Fibroblast of lung (primary cell): ENCODE data around the gene POLR2I. TPM values are rescaled to one million over a fixed set of nuclear protein-coding genes. Genes with fewer than 3 reads are reported as not detected.

Source experiments
- DNase-seq, 2 donors: peaks; one replicate each; pipeline versions ENCODE4 v3.0.0 to v3.0.0-alpha.2; 2010; ENCODE audit warnings: low read depth in 2 of 2
- H2AFZ ChIP-seq: 2 replicates; pipeline ENCODE4 v1.5.1; 2012; ENCODE audit warnings: low read length, control low read depth, inconsistent platforms
- H3K27ac ChIP-seq: 2 replicates; pipeline ENCODE4 v1.5.1; 2011; ENCODE audit warnings: low read length, control low read depth; ENCODE audit not compliant: insufficient read depth
- H3K27me3 ChIP-seq: 2 replicates; pipeline ENCODE4 v1.5.1; 2011; ENCODE audit warnings: mild to moderate bottlenecking, low read length; ENCODE audit not compliant: control insufficient read depth, insufficient read depth
- H3K36me3 ChIP-seq: 2 replicates; pipeline ENCODE4 v1.5.1; 2011; ENCODE audit warnings: low read length; ENCODE audit not compliant: control insufficient read depth, insufficient read depth
- H3K4me1 ChIP-seq: 2 replicates; pipeline ENCODE4 v1.5.1; 2011; ENCODE audit warnings: low read length; ENCODE audit not compliant: control insufficient read depth, insufficient read depth; ENCODE audit errors: extremely low read depth
- H3K4me2 ChIP-seq: 2 replicates; pipeline ENCODE4 v1.5.1; 2011; ENCODE audit warnings: low read length, control low read depth; ENCODE audit not compliant: insufficient read depth; ENCODE audit errors: extremely low read depth
- H3K4me3 ChIP-seq, 4 experiments: fragments of 200-600 bp in 1 of 4; sonication (generic) in 1 of 4; replicated peaks in 1 of 4; 2 replicates each; pipeline ENCODE4 v1.5.1; 2011 to 2016; ENCODE audit warnings: low read length in 4 of 4, low read depth in 3 of 4, mild to moderate bottlenecking in 3 of 4, control low read depth in 2 of 4, inconsistent platforms in 1 of 4, mixed read lengths in 1 of 4; ENCODE audit not compliant: insufficient read depth in 1 of 4; ENCODE audit errors: control extremely low read depth in 1 of 4
- H3K79me2 ChIP-seq: 2 replicates; pipeline ENCODE4 v1.5.1; 2012; ENCODE audit warnings: mild to moderate bottlenecking, low read length, inconsistent platforms; ENCODE audit not compliant: control insufficient read depth, insufficient read depth
- H3K9ac ChIP-seq: 2 replicates; pipeline ENCODE4 v1.5.1; 2011; ENCODE audit warnings: mild to moderate bottlenecking, low read length, control low read depth; ENCODE audit not compliant: insufficient read depth
- H3K9me3 ChIP-seq: 2 replicates; pipeline ENCODE4 v1.5.1; 2012; ENCODE audit warnings: low read depth, low read length; ENCODE audit not compliant: control insufficient read depth, insufficient read depth
- H4K20me1 ChIP-seq: 2 replicates; pipeline ENCODE4 v1.5.1; 2011; ENCODE audit warnings: low read length; ENCODE audit not compliant: control insufficient read depth, insufficient read depth; ENCODE audit errors: extremely low read depth
- CTCF ChIP-seq, 2 donors: IDR thresholded peaks in 1 of 2; conservative IDR thresholded peaks in 1 of 2; 1 replicate in 1 of 2; 2 replicates in 1 of 2; pipeline ENCODE4 v1.5.1; 2011 to 2012; ENCODE audit warnings: low read length in 2 of 2, control low read depth in 1 of 2, inconsistent platforms in 1 of 2, low read depth in 1 of 2, mild to moderate bottlenecking in 1 of 2
- EZH2 ChIP-seq: IDR thresholded peaks from 2 replicates; pipeline ENCODE4 v1.5.1; 2012; ENCODE audit warnings: low read length, control low read depth, mild to moderate bottlenecking; ENCODE audit errors: missing control alignments
- polyA plus RNA-seq, 2 donors: library from polyadenylated mRNA; depleted of rRNA in 1 of 2; stranded (reverse) in 1 of 2; unstranded in 1 of 2; fragments of >200 nt; gene quantifications; 2 replicates each; pipeline ENCODE4 v1.2.1, GENCODE V29; 2011 to 2012; ENCODE audit warnings: missing spikeins in 1 of 2
- total RNA-seq: library from RNA; depleted of rRNA; stranded (reverse); fragments of >200 nt; gene quantifications from 2 replicates; pipeline ENCODE4 v1.2.1, GENCODE V29; 2014

The POLR2I gene
- total and polyA plus RNA-seq, 2 donors (not counting 1 experiment from before 2014, with no cell fraction given), result 36.1 to 97.6 TPM

GRCh38 chr19:36067681-36068080 is 47.0 kb downstream of the POLR2I start:
- Histone ChIP-seq H3K4me1 (peaks cover 2% of the 10 kb centered on the region), H2AFZ (no peak overlapping the region), H3K27ac (no peak overlapping the region), H3K27me3 (no peaks in the 10 kb centered on the region), H3K4me2 (no peak overlapping the region), H3K9ac (no peak overlapping the region), H3K9me3 (no peaks in the 10 kb centered on the region), H4K20me1 (no peaks in the 10 kb centered on the region), H3K79me2 (no peaks in the 10 kb centered on the region), H3K4me3 (no peak overlapping the region), H3K36me3 (peaks cover 9% of the 10 kb centered on the region)
- TF ChIP-seq CTCF (conservative IDR thresholded peaks at IDR 0.05 in 1 of 2, IDR thresholded peaks at IDR 0.05 in 1 of 2; ENCODE audit: low read depth in 1 of 2, low read length in 2 of 2) (no peak), EZH2 (no peak)
- no peak for DNase-seq

- no peak for DNase-seq
- Histone ChIP-seq H4K20me1 (no peaks in the 10 kb centered on the region), H3K9me3 (no peaks in the 10 kb centered on the region), H3K27me3 (no peaks in the 10 kb centered on the region), H3K4me1 (no peaks in the 10 kb centered on the region), H2AFZ (no peak overlapping the region), H3K79me2 (no peaks in the 10 kb centered on the region), H3K4me3 (no peak overlapping the region), H3K9ac (no peak overlapping the region), H3K27ac (no peak overlapping the region), H3K4me2 (no peak overlapping the region), H3K36me3 (peaks cover 13% of the 10 kb centered on the region)
- TF ChIP-seq CTCF (conservative IDR thresholded peaks at IDR 0.05 in 1 of 2, IDR thresholded peaks at IDR 0.05 in 1 of 2; ENCODE audit: low read depth in 1 of 2, low read length in 2 of 2) (no peak), EZH2 (no peak)
Observed at GRCh38 chr19:36064826-36065225, 49.8 kb downstream of the POLR2I start.

Other genes starting within 250 kb of the POLR2I start
- gene APLP1, start 246.3 kb downstream of the POLR2I start, total RNA-seq, result 0.99 and 2.6 TPM in 2 replicates
- gene APLP1, start 246.3 kb downstream of the POLR2I start, polyA plus RNA-seq, result 3.7 and 4.1 TPM in 2 replicates
- gene NFKBID, start 214.3 kb downstream of the POLR2I start, total RNA-seq, result 2.3 and 2.6 TPM in 2 replicates
- gene NFKBID, start 214.3 kb downstream of the POLR2I start, polyA plus RNA-seq, result 1.2 and 2.4 TPM in 2 replicates
- 1.0 and 2.0 TPM in 2 replicates for gene HCST, start 212.3 kb downstream of the POLR2I start, total RNA-seq
- 0.14 and 0.16 TPM in 2 replicates for gene HCST, start 212.3 kb downstream of the POLR2I start, polyA plus RNA-seq
- gene TYROBP, start 206.6 kb downstream of the POLR2I start, total RNA-seq, result 0.26 TPM in 1 of 2 replicates, not detected in the other
- not detected in 2 replicates for gene TYROBP, start 206.6 kb downstream of the POLR2I start, polyA plus RNA-seq
- 2.6 and 3.1 TPM in 2 replicates for gene LRFN3, start 178.5 kb downstream of the POLR2I start, total RNA-seq
- 2.2 and 2.6 TPM in 2 replicates for gene LRFN3, start 178.5 kb downstream of the POLR2I start, polyA plus RNA-seq
- gene SDHAF1, start 119.7 kb downstream of the POLR2I start, total RNA-seq, result 7.8 and 11.8 TPM in 2 replicates
- 5.6 and 6.4 TPM in 2 replicates for gene SDHAF1, start 119.7 kb downstream of the POLR2I start, polyA plus RNA-seq
- gene SYNE4, start 106.1 kb downstream of the POLR2I start, total RNA-seq, result under 0.01 and 0.17 TPM in 2 replicates
- gene SYNE4, start 106.1 kb downstream of the POLR2I start, polyA plus RNA-seq, result 0.07 and 0.12 TPM in 2 replicates
- 12.8 and 20.1 TPM in 2 replicates for gene ALKBH6, start 100.7 kb downstream of the POLR2I start, total RNA-seq
- gene ALKBH6, start 100.7 kb downstream of the POLR2I start, polyA plus RNA-seq, result 19.5 and 21.0 TPM in 2 replicates
- gene CLIP3, start 82.0 kb downstream of the POLR2I start, total RNA-seq, result 8.2 and 19.8 TPM in 2 replicates
- gene CLIP3, start 82.0 kb downstream of the POLR2I start, polyA plus RNA-seq, result 14.7 and 15.0 TPM in 2 replicates
- gene THAP8, start 60.6 kb downstream of the POLR2I start, total RNA-seq, result 3.6 and 5.1 TPM in 2 replicates
- gene THAP8, start 60.6 kb downstream of the POLR2I start, polyA plus RNA-seq, result 3.8 and 4.6 TPM in 2 replicates
- 0.26 and 2.8 TPM in 2 replicates for gene WDR62, start 60.0 kb downstream of the POLR2I start, total RNA-seq
- gene WDR62, start 60.0 kb downstream of the POLR2I start, polyA plus RNA-seq, result 1.1 and 6.3 TPM in 2 replicates
- not detected in 2 replicates for gene OVOL3, start 3.7 kb downstream of the POLR2I start, total RNA-seq
- not detected in 2 replicates for gene OVOL3, start 3.7 kb downstream of the POLR2I start, polyA plus RNA-seq
- gene TBCB, start 593 bp upstream of the POLR2I start, total RNA-seq, result 173 and 249 TPM in 2 replicates
- gene TBCB, start 593 bp upstream of the POLR2I start, polyA plus RNA-seq, result 194 and 217 TPM in 2 replicates
- 263 and 466 TPM in 2 replicates for gene CAPNS1, start 25.2 kb upstream of the POLR2I start, total RNA-seq
- 1,189 and 1,351 TPM in 2 replicates for gene CAPNS1, start 25.2 kb upstream of the POLR2I start, polyA plus RNA-seq
- 30.0 and 77.9 TPM in 2 replicates for gene COX7A1, start 37.6 kb upstream of the POLR2I start, total RNA-seq
- gene COX7A1, start 37.6 kb upstream of the POLR2I start, polyA plus RNA-seq, result 17.8 and 42.5 TPM in 2 replicates
- 6.3 and 6.4 TPM in 2 replicates for gene ZNF565, start 99.8 kb upstream of the POLR2I start, total RNA-seq
- 2.4 and 4.3 TPM in 2 replicates for gene ZNF565, start 99.8 kb upstream of the POLR2I start, polyA plus RNA-seq
- gene ZNF146, start 100.2 kb upstream of the POLR2I start, total RNA-seq, result 74.5 and 87.5 TPM in 2 replicates
- 84.8 and 92.5 TPM in 2 replicates for gene ZNF146, start 100.2 kb upstream of the POLR2I start, polyA plus RNA-seq